Stimulated activated CD4-positive, alpha-beta T cell treated with anti-CD3 and anti-CD28 coated beads, Interleukin-1b, Interleukin-23, amount 100 ng/mL, for 4 hours (primary cell): ENCODE data around the gene TMOD4.
A peak's percentile ranks its signal among the peaks of the same experiment; 100 is the strongest.

Experiments
- DNase-seq, 2 donors: peaks; one replicate each; pipeline ENCODE4 v3.0.0-alpha.2; 2020; ENCODE audit warnings: low read depth in 2 of 2

Gene TMOD4

DNA sequence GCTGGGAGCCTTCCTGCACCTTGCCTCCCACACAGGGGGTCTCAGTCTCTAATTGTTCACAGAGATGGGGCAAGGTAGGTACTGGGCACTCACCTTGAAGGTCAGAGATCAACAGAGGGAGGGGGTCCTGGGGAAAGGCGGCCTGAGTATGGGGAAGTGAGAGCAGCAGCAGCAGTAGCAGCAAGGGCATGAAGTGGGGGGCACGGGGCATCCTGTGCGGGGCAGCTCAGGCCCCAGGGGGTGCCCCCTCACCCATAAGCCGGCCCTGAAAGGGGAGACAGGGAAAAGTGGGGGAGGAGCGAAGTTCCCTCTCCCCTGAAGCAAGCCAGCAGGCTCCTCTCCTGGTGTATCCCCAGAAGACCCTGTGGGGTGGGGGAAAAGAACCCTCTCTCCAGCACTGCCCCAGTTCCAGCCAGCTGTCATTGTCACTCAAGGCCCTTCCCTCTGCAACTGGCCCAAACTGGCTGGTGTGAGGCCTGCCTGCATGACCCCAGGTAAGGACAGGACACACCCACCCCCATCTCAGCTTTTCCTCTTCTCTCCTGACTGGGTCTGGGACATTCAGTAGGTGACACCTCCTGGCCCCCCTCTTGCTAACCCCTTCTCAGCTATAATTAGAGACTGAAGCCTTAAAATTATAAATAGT is 33.2 kb downstream of the TMOD4 start:
- DNase-seq = no peak

- no peak for DNase-seq
Measured at GRCh38 chr1:151137789-151138188, 38.0 kb downstream of the TMOD4 start.

DNA sequence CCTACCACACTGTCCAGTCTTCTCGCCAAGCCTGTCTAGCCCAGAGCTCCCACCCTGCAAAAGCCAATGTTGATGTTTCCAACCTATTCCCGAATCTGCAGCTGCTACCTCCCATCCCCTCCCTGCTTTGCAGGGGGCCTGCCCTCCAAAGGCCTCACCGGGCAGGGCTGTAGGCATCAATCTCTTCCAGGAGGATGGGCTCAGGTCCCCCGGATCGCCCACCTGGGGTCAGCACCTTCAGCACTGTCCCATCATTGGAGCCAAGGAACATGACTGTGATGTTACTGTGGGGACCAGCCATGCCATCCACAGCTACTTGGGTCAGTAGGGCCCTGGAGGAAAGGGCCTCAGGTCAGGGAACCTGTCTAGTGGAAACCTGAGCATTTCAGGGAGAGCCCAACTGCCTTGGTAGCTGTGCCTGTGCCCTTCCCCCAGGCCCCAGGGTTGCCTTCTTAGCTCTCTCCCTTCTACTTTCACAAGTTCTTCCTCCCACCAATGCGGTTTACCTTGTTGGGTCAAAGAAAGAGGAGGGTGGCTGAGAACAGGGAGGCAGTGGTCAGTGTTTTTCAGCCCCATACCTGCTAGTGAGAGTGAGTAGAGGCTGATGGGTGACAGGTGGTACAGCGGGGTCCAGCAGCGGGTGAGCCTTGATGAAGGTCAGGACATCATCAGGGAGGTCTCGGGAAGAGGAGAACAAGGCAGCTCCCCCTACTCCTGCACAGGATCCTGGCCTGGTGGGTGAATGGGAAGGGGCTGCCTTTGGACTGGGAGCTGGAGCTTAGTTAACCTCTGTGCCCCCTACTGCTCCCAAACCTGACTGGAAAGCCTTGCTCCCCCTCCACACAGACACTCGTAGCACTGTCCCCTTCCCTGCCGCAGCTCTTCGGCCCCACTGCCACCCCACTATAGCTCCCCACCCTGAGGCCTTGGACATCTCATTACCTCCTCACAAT is 40.1 kb downstream of the TMOD4 start:
- no peak for DNase-seq

GRCh38 chr1:151134991-151135390 is 40.8 kb downstream of the TMOD4 start:
- no peak for DNase-seq

DNA sequence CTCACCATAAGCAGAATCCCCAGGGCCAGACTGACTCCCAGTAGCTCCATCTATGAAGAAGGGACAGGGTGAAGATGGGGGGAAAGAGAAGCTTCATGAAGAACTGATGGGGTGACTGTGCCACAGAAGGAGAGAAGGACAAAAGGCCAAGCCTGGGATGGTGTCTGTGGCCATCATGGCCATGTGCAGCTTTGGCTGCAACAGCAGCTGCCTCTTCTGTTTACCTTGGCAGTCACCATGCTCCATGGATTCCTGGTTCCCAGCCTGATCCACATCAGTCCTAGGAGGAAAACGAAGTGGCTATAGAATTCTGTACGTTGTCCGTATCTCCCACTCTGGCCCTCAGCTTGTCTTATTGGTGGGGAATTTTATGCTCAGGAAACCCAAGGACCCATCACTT is 41.4 kb downstream of the TMOD4 start:
- DNase-seq = no peak

DNA sequence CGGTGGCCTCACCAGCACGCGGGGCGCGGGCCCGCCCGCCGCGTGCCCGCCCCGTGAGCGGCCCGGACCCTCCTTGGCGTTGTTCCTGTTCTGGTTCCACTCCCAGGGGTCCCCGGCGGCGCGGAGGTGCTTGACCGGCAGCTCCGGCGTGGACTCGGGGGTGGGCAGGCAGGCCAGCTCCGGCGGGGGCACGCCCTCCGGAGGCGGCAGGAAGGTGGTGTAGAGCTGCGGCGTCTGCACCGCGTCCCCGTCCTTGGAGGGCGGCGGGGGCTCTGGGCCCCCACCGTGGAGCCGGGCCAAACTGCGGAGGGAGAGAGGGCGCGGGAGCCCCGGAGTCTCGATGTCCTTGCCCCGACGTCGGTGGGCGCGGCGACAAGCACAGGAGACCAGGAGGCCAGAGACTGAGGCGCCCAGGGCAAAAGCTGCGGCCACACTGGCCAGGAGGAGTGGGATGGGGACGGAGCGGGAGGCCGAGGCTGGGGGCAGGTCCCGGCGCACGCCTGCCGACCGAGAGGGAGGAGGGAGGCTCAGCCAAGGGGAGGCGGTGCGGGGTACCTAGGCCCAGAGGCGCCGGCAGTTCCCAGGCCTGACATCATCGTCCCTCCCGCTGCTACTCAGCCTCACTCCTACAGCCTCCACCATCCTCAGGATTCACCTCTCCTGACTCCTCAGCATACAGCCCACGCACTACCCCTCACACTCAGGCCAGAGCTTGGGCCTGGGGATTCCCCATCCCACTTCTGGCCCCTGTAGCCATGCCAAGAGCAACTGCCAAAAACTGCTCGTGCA is 42.6 kb downstream of the TMOD4 start:
- no peak for DNase-seq

- DNase-seq = no peak
Measured at GRCh38 chr1:151132335-151133017, 43.3 kb downstream of the TMOD4 start.

DNA sequence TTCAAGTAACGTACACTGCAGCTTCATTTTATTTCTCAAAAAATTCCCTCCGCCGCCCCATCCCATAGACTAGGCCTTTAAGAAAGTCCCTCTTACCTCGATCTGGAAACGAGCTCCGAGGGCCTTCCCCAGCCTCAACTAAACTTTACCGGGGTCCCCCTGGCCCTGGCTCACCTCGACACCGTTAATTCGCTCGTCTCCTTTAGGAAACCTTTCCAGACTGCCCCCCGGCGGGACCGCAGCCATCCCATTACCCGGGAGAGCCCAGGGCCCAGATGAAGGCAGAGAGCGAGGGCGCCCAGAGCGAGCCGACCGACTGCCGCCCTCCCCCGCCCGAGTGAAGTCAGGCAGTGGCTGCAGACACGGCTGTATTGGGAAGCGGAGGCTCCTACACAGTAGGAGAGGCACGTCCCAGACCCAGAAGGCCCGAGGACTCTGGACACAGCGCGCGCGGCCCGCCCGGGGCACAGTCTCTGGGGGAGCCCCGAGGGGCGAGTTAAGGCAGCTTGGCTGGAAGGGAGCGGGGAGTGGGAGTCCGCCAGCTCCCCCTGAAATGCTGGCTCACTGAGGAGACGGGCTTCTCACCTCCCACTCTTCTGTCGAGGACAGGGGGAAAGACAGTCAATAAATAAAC is 44.0 kb downstream of the TMOD4 start:
- DNase-seq = no peak

DNA sequence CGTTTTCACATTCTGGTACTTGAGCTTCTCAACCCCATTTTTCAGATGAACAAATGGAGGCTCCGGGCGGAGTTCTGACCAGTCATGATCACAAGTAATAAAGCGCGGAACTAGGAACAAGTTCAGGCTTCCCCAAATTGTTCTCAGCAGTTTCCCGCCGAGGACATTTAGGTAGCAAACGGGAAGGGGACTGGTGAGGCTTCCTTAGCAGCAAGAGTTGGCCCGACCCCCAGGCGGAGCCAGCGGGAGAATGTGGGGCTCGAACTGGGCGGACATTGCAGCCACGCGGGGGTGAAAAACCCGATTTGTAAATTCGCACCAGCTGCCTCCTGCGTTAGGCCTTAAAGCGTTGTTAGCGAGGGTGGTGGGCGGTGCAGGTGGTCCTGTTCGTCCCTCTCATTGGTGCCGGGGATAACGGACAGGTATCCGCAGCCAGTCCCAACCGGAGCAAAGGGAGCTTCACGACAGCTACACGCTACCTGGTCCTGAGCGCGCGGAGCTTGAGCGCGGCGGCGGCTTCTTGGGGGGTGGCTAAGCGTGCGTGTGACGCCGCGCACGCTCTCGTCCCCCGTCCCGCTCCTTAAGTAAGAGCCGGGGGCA is 44.7 kb downstream of the TMOD4 start:
- DNase-seq = peak; percentile 69 to 70

DNA sequence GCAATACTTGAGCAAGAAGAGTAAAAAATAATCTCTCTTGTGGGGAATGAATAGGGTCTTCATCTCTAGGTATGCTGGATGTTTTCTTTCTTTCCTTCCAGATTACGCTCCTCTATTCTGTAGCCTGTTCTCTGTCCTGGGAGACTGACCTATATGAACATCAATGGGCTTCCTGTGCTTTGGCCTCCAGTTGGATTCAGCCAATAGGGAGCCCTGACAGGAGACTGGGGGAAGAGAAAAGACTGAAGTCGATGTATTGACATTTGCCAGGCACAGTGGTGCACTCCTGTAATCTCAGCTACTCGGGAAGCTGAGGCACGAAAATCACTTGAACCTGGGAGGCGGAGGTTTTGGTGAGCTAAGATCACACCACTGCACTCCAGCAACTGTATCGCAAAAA is 47.0 kb downstream of the TMOD4 start:
- no peak for DNase-seq

- no peak for DNase-seq
Measured at GRCh38 chr1:151124763-151125403, 50.9 kb downstream of the TMOD4 start.
